ENCODE data around the gene RNU4-1. TPM values are rescaled to one million over a fixed set of nuclear protein-coding genes. Genes with fewer than 3 reads are reported as not detected.

Gene RNU4-1
- total and polyA plus RNA-seq, 11 donors: 376 to 4,299 (median 1,541) TPM; not detected in 4

- DNase-seq (no peak), ATAC-seq (peak in 1 of 4 donors; percentile 25)
- Histone ChIP-seq H3K9me3 (no peaks in the 10 kb centered on the region), H3K36me3 (peaks cover 0 to 16% (median 0%) of the 10 kb centered on the region in 9 donors), H3K4me1 (peaks cover 14 to 80% (median 73%) of the 10 kb centered on the region in 12 donors), H3K27me3 (no peaks in the 10 kb centered on the region), H3K27ac (peak overlapping the region; percentile 88 to 99 (median 97)), H3K4me3 (peak overlapping the region in 11 of 12 donors; percentile 91 to 100 (median 98))
- WGBS, 4 donors: 46 to 68% (median 53%) methylated on average over 7 to 10 of the region's 10 CpGs
- TF ChIP-seq CTCF (IDR thresholded peaks at IDR 0.05) (no peak), POLR2A (IDR thresholded peaks at IDR 0.05) (no peak)
- intact Hi-C loops (cut with DNase I): no loop called here
These were observed 30.8 kb downstream of the RNU4-1 start for GRCh38 chr12:120261951-120262851.

- Histone ChIP-seq H3K27me3 (no peaks in the 10 kb centered on the region), H3K27ac (peak overlapping the region in 4 of 12 donors; percentile 22 to 97 (median 92)), H3K9me3 (no peaks in the 10 kb centered on the region), H3K4me1 (peaks cover 22 to 93% (median 86%) of the 10 kb centered on the region in 12 donors), H3K36me3 (peaks cover 0 to 17% (median under 1%) of the 10 kb centered on the region in 9 donors), H3K4me3 (no peak overlapping the region)
- no peak for TF ChIP-seq CTCF (IDR thresholded peaks at IDR 0.05)
- no peak for TF ChIP-seq POLR2A (IDR thresholded peaks at IDR 0.05)
- 89 to 95% (median 93%) methylated on average over 5 of the region's 5 CpGs for WGBS, 4 donors
- intact Hi-C loops (cut with DNase I): no loop called here
- ATAC-seq (no peak), DNase-seq (no peak)
These were observed 32.4 kb downstream of the RNU4-1 start for GRCh38 chr12:120260607-120261006.

GRCh38 chr12:120259418-120260202 lies 33.4 kb downstream of the RNU4-1 start:
- H3K4me1 ChIP-seq: peaks cover 22 to 100% (median 93%) of the 10 kb centered on the region in 12 donors
- peaks cover 0 to 27% (median 7%) of the 10 kb centered on the region in 9 donors for H3K36me3 ChIP-seq
- no peaks in the 10 kb centered on the region for H3K9me3 ChIP-seq
- peak in 2 of 4 donors; percentile 30 to 50 for ATAC-seq
- DNase-seq: peak in 1 of 5 donors; percentile 58
- peak overlapping the region; percentile 42 to 97 (median 86) for H3K27ac ChIP-seq
- H3K27me3 ChIP-seq: no peaks in the 10 kb centered on the region
- WGBS, 4 donors: 57 to 63% (median 60%) methylated on average over 8 of the region's 8 CpGs
- intact Hi-C loops (cut with DNase I): no loop called here
- no peak overlapping the region for H3K4me3 ChIP-seq
- TF ChIP-seq POLR2A (IDR thresholded peaks at IDR 0.05) (no peak), CTCF (IDR thresholded peaks at IDR 0.05) (no peak)
